Pons (tissue), 1 donor: ENCODE results near the gene MAGEA8.
"Not testable (repeated sequence)": the region's sequence is repeated elsewhere in the genome, so short reads cannot be mapped to it uniquely, and the experiment has no call there.

Experiments
- DNase-seq: peaks from one replicate; pipeline ENCODE4 v3.0.0-alpha.2; 2016; ENCODE audit warnings: low spot score

Gene MAGEA8

DNA sequence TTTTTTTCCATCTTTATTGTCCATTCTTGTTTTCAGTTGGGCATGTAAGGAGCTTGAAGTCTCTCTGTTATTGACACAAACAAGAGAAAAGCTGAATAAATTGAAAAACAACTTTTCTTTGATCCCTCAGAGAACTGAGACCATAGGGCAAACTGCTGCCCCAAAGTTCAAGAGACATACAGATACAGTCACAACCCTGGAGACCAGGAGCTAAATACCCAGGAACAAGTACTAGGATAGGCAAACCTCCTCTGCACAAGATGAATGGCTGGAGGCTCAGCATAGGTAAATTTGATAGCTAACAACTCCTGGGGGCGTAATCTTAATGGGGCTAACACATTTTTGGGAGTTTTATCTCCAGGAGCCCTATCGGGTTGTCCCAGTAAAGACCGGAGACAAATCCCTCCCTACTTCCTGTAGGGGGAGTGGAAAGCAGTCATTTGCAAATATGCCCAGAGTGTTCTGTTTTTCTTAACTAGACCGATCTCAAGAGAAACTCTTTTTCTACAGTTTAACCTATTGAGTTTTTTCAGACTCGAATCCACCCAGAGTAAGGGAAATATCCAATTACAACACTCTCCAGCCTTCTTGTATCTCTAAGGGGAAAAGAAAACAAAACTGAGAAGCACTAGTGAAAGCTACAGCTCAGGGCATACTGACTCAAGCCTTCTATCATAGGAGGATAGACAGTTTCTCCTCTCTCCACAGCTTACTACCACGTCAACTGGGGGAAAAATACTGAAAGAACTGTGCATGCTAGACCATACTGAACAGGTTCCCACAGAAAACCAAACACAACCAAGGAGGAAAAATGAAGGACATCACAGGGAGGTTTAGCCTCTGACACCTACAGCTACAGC, 23.1 kb downstream of the MAGEA8 start:
- no peak for DNase-seq

DNA sequence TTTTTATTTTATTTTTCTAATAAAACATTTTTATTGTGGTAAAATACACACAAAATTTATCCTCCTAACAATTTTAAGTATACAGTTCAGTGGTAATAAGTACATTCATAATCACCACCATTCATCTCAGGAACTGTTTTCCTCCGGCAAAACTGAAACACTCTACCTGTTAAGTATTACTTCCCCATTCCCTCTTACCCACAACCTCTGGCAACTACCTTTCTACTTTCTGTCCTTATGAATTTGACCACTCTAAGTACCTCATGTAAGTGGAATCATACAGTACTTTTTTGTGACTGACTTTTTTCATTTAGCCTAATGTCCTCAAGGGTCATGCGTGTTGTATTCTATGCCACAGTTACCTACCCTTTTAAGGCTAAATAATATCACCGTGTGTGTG, 27.3 kb downstream of the MAGEA8 start:
- no peak for DNase-seq

DNA sequence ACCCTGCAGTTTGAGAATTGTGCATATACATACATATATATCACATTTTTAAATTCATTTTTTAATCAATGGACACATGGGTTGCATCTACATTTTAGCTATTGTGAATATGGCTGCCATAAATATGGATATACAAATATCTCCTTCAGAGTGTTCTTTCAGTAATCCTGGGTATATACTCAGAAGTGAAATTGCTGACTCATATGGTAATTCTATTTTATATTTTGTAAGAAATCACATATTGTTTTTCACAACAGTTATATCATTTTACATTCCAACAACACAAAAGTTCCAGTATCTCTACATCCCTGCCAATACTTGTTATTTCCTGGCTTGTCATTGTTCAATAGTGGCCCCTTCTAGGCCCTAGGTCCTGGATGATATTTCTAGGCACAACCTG, 27.7 kb downstream of the MAGEA8 start:
- no peak for DNase-seq

DNA sequence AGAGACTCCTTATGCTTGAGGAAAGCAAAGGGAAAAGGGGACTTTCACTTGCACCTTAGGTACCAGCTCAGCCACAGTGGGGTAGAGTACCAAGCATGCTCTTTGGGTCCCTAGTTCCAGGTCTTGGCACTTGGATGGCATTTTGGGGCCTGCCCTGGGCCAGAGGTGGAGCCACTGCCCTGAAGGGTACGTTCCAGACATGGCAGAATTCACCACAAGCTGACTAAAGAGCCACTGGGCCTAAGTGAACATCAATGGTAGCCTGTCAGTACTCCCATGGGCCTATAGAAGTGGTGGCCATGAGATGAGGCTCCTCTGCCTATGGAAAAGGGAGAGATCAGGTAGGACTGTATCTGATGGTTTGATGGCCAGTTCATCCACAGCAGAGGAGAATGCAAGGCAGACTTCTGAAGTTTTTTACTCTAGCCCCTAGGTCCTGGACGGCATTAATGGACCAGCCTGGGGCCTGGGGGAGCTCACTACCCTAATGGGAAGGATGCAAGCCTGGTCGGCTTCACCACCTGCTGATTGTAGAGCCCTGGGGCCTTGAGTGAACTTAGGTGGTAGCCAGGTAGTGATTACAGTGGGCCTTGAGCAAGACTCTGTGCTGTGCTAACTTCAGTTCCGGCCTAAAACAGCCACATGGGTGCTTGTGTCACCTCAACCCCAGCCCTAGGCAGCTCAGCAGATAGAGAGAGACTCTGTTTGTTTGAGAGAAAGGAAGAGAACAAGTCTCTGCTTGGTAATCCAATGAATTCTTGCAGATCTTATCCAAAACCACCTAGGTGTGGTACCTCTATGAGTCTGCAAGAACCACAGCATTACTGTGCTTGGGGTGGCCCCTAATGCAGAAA, 28.6 kb downstream of the MAGEA8 start:
- no peak for DNase-seq

DNA sequence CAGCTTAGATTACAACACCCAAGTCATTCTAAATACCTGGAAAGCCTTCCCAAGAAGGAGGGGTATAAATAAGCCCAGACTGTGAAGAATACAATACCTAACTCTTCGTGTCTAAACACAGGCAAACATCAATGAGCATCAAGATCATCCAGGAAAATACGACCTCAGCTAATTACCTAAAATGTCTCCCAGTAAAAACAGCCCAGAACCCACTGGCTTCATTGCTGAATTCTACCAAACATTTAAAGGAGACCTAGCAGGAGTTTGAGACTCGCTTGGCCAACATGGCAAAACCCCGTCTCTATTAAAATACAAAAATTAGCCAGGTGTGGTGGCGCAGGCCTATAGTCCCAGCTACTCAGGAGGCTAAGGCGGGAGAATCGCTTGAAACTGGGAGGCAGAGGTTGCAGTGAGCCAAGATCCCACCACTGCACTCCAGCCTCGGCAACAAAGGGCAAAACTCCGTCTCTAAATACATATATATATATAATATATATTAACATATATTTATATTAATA, 29.3 kb downstream of the MAGEA8 start:
- DNase-seq, result no peak

DNA sequence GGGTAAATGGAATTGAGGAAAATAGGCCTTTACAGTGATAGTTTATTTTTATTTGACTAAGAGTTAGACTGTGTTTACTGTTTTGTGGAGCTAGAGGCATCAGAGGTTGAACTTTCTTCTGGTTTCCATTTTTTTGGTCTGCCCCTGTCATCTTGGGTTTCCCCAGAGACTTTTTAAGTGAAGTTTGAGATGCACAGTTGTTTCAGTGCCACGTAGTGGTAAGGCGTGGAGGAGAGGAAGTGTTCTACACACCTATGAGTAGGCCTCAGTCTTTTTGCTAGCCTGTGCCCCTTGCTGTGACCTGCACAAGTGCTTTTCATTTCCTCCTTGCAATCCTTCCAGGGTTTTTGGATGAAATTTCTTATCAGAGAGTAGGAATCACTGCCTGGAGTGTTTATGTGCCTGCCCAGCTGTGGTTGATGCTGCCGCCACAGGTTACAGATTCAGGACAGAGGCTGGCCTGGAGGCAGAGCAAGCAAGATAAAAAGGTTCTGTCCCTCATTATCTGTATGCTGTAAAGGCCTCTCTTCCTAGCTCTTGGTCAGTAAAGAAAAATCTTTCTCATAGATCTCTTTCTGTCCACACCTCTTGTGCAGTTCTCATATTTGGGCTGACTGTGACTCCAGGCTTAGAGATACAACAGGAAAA, 35.9 kb downstream of the MAGEA8 start:
- DNase-seq, result no peak

DNA sequence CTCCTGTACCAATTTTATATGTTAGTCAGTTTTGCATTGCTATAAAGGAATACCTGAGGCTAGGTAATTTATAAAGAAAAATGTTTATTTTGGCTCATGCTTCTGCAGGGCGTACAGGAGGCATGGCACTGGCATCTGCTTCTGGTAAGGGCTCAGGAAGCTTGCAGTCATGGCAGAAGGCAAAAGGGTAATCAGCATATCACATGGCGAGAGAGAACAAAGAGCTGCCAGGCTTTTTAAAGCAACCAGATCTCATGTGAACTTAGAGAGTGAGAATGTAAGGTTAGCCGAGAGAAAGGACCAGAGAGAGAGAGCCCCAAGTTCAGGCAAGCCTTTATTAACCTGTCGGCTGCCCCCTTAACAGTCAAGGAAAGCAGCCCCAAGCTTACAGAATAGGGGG, 42.9 kb downstream of the MAGEA8 start:
- not testable (repeated sequence) for DNase-seq

DNA sequence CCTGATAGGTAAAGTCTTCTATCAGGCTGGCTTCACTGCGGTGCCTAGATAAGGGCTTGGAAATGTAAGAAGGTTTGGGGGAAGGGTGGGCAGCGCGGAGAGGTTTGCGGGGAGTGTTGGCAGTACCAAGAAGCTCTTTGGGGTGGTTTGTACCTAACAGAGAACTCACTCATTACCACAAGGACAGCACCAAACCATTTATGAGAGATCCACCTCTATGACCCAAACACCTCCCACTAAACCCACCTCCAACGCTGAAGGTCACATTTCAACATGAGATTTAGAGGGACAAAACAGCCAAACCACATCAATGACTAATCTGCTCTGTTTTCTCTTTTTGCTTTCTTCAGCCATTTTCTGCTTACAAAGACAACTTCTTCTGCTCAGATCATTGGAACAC, 43.5 kb downstream of the MAGEA8 start:
- not testable (repeated sequence) for DNase-seq

DNA sequence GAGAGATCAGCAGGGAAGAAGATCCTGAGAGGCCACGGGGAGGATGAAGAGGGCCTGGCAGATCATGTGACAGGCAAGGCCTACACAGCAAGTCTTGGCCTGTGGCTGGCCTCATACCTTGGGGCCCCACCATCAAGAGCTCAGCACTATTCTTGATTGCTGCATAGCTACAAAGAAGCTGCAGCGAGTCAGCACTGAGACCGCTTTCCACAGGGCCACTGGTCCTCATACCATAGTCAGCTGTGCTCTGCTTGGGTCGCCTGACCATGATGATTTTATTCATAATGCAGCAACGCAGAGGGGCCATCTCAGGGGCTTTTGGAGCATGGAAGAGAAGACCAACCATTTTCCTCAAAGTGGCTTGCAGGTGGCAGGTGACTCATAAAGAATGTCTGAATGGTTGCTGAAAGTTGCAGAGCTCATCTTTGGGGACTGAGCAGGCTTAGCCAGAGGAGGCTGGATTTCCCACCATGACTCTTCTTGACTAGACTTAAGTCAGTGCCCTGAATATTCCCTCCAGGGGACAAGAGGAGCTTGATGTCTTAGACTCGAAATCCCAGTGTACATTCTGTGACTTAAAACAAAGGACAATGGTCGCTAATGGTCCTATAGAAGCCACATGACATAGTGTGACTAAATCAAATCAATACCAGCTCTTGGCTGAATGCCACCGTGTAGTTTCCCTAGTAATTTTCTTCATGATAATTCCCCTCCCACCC, 46.4 kb downstream of the MAGEA8 start:
- DNase-seq, result not testable (repeated sequence)

DNA sequence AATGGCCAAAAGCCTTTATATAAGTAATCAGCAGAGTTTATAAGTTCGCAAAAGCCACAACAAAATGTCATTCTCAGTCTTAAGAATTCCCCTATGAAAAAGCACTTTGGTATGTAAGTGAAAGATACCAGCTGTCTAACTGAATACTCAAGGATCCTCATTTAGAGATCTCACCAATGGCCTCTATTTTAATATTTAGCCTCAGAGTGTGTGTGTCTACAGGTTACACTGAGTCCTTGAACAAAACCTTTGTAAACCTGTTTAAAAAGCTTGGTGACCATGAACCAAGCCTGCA, 46.9 kb downstream of the MAGEA8 start:
- not testable (repeated sequence) for DNase-seq

DNA sequence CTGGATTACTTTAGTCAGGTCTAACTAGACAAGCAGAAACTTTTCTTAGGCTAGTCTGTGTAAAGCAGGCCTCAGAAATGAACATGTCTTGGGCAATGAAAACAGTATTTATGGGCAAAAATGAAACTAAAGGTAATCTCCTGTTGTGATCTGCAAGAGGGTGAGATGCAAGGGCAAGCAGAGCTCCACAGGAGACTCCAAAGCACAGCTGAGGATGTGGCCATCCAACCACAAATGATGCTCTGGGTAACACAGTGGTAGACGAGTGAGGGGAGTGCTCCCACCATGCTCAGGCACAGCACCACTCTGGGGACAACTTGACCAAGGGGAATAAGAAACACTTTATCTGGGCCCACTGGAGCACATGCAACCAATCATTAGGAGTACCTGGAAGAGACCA, 47.7 kb downstream of the MAGEA8 start:
- not testable (repeated sequence) for DNase-seq

DNA sequence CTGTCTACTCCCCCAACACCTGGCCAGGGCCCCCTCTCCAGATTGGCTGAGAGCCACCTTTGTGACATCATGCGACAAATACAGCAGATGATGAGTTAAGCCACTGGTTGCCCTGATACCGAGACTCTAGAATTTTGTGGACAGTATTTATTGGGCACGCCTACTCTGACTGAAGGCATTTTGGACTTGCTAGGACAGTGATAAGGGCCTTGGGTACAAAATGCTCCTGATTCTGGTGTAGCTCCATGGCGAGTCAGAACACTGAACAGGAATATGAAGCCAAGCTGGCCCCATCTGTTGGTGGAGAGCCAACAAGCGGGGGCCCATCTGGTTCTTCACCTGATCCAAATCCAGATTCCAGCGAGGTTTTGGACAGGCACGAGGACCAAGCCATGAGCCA, 48.4 kb downstream of the MAGEA8 start, which contains the start of gene HSFX4:
HSFX4 (plus strand) TSS at position 174 of the 400 bp plus-strand sequence; CDS start at position 246, 72 bp downstream.
- not testable (repeated sequence) for DNase-seq

DNA sequence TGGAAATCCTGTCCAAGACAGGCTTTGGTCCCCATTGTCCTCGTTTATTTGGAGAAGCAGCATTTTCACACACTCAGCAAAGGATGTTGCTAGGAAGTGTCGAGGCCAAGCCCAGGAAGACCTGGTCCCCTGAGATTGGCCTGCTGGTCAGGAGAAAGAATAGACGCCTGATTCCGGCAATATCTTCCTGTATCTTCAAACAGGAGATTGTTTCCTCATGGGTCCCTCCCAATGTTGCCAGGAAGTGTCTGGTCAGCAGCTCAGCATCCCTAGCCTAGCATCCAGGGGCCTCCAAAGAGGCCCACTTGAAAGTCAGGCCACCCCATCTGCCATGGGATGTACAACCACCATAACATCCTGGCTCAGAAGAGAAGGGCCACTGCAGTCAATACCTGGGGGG, 50.4 kb downstream of the MAGEA8 start:
- DNase-seq, result not testable (repeated sequence)

DNA sequence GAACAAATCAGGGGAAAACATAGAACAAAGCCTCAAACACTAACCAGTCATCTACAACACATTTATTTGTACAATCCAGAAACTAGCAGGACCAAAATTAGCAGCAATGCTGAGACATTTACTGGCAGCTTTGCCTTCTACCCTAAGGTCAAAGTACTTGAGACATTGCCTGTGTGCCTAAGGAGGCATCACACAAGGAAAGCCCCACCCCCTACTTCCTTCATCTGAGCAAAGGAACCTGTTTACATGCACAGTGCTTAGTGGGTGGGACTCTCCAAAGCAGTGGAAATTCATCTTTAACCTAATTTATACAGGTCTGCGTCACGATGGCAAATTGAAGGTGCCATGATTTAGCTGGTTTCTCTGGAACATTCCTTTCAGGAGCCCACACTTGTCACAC, 51.2 kb downstream of the MAGEA8 start:
- DNase-seq, result not testable (repeated sequence)

DNA sequence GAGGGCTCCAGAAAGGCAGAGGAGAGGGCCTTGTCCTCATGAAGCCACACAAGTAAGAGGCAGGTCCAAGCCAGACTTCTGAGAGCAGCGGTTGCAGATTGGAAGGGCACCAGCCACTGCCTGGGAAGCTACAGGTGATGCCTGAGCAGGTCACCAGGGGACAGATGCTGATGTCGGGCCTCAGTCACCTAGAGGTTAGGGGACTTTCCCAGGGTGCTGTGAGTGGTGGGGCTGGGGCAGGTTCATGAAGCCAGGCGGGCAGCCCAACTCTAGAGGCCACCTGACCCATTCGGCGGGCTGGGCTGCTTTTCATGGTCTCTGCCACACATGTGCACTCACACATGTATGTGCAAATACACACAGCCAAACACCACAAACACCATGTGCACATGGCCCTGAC, 52.0 kb downstream of the MAGEA8 start:
- DNase-seq, result not testable (repeated sequence)

DNA sequence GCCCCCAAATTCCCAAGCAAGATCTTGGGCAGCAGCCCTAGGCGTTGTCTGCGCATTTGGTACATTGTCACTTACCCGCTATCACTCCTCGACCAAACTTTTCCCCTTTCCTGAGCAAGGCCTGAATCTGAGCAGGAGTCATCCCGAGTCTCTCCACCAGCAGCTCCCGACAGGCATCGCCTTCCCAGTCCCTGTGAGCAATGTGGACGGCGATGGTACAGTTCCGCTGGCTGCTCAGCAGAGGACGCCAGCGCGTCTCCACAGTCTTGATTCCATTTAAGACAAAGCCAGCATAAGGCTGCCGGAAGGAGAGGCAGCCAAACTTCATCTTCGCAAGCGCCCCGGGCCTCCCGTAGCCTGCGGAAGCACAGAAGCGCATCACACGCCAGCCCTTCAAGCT, 52.6 kb downstream of the MAGEA8 start:
- DNase-seq, result not testable (repeated sequence)
